Medulla oblongata (tissue), 1 donor: Measurements from ENCODE around the gene OLFML2B.

Source experiments
- DNase-seq: peaks from one replicate; pipeline ENCODE4 v3.0.0-alpha.2; 2015; ENCODE audit errors: extremely low spot score

OLFML2B gene

GRCh38 chr1:161981126-161981525 lies 42.5 kb downstream of the OLFML2B start:
- no peak for DNase-seq

- no peak for DNase-seq
These were observed 45.5 kb downstream of the OLFML2B start for GRCh38 chr1:161978011-161978790.

DNA sequence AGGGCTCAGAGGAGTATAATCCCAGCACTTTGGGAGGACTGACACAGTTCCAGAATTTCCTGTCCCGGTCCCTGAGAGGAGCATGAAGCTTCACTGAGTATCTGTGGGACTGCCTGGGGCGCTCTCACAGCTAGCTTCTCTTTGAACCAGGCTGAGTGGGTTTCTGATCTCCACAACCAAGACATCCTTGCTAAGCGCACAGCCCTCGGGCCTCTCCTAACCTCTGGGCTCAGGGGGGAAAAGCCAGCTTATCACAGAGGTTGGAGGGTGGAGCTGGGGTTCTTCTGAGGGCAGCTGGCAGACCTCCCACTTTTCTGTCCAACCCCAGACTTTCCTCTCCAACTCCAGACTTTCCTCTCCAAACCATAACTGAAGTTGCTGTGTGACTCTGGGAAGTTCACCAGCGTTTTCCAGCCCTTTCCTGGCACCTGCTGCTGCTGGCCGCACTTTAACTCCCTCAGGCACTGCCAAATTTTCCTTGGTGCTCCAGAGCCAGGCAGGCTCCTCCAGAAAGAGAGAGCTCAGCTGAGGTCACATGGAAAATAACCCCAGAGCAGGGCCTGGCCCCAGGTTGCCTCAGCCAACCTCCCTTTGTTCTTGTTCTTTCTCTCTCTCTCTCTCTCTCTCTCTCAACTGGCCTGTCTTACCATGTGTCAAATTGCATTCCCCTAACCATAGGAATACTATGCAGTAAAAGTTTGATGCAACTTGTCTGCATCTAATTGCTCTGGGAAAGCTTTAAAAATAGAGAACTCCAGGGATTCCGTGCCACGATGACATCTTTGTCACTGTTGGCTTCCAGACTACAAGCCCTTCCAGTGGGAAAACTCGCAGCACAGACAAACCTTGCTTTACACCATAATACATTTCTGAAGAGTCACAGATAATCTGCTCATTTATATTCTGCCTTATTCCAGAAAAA lies 49.5 kb downstream of the OLFML2B start:
- DNase-seq = peak; percentile 68

DNA sequence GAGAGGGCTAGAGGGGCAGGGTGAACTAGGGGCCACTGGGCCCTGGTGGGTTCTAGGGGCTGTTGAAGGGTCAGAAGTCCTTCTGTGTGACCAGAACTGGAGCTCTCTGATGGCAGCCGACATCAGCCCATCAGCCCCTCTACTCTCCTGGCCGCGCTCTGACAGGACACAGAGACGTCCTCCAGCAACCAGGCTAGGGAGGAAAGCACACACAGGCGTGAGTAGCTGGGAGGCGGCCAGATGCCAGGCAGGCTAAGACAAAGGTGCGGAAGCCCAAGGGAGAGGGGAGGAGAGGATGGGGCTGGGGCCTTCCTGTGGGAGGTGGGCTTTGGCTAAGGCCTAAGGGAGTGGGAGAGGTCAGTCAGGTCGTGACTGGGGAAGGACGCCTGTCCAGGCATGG lies 50.8 kb downstream of the OLFML2B start:
- DNase-seq = no peak

GRCh38 chr1:161970633-161971032 lies 53.0 kb downstream of the OLFML2B start:
- DNase-seq = no peak

- DNase-seq = no peak
These were observed 53.6 kb downstream of the OLFML2B start for GRCh38 chr1:161970036-161970435.

DNA sequence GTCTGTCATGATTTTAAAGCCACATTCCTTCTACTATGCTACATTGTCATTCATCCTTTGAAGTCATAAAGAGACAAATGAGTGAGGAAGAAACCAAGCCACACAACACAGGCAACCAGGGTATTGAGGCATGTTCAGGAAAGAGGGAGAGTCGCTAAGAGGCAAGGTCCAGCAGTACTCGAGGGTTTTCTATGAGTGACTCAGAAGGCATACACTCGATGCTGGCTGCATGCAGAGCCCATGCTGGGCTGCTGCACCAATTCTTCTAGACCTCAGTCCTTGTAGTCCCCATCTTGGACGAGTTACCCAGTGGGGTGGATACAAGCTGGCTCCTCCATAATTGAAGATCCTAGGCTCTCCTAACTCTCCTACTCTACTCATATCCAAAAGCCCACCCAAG lies 57.6 kb downstream of the OLFML2B start:
- no peak for DNase-seq

DNA sequence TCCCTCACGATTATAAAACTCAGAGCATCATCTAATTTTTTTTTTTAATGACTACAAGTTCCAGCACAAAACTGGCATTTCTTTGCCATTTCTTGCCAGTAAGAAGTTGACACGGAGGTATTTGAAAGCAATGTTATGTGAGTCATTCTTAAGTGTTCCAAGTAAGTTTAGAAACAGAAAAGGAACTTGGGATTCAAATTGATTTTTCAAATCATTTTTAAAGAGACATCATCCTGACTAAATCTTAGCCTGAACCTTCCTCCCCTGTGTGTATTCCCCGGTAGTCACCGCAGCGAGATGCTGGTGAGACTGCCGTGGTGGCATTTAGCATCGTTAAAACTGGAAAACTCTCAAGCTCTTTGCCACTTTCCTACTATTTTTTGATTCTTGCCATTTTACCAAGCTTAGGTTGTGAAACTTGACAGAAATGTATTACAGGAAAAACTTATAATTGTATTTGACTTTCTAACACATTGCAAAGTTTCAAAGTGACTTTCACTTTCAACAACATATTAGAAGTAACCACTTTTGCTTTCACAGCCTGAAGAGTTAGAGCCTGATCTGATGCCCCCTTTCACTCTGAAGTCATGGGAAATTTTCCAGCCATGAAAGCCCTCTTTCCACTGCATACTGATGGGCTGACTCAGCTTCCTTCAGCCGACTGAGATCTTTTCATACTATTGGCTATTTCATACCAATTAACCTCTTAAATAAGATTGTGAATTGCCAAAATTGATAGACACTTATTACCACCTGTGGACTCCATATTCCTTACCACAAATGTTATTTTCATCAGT lies 61.4 kb downstream of the OLFML2B start:
- peak; percentile 35 for DNase-seq

- DNase-seq = no peak
These were observed 65.2 kb downstream of the OLFML2B start for GRCh38 chr1:161958425-161958824.

DNA sequence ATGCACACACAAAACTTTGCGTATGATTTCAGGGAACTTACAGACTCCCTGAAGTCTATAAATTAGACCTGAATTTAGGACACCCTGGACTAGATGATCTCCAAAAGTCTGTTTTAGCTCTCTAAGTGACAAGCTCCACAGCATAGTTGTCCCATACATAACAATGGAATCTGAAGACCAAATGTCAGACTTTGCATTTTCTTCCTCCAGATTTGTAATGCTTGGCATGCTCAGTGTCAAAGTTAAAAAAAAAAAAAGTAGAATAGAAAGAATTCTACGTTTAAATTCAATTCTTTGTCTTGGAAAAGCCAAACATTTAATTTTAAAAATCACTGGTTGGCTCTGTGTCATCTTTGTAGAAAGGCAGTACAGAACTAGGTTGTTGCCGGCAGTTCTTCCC lies 66.7 kb downstream of the OLFML2B start:
- no peak for DNase-seq

GRCh38 chr1:161956097-161956496 lies 67.6 kb downstream of the OLFML2B start:
- DNase-seq = no peak

- DNase-seq = no peak
These were observed 68.1 kb downstream of the OLFML2B start for GRCh38 chr1:161955606-161956005.

DNA sequence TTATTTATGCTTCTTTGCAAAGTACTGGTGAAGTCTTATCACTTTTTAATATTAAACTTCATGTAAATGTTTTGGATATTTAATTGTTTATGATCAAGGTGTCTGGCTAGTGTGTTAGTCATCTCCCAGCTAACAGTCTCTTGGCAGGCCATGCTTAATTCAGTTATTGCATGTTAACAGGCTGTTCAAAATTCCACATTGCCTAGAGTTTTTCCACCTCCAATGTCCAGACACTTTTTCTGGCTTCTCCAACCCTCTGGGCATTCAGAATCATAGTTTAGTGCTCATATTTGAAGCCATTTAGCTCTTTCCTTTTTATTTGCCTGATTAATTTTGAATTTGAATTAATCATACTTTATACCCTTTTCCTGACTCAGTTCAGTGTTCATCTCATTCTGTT lies 69.2 kb downstream of the OLFML2B start:
- no peak for DNase-seq

- peak; percentile 48 for DNase-seq
These were observed 69.6 kb downstream of the OLFML2B start for GRCh38 chr1:161954050-161954449.

DNA sequence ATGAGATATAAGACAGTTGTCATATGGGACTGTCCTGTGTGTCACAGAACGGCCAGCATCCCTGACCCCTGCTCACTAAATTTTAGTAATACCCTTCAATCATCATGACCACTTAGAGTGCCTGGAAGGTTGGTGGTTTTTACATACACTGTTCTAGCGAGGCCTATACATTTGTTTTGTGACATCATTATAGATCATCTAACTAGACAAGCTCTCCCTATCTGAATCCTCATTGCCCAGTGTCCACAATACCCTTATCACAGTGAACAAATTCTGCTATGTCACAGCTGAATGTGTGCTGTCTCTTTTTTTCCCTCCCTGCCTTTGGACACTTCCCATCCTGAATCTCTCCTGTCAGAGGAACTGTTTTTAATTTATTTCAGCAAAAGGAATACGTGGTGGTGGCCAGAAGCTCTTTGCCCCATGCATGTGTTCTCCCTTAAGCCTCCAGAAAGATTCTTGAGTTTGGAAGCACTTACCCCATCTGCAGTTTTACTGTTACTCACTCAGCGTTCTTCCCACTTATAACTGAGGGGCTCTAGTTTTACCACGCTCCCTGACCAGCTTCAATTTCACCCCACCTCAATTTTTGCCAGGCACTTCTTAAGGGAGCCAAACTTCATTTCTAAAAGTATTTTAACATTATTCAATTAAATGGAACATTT lies 70.3 kb downstream of the OLFML2B start:
- DNase-seq = no peak

GRCh38 chr1:161952607-161953172 lies 71.0 kb downstream of the OLFML2B start:
- DNase-seq = no peak

DNA sequence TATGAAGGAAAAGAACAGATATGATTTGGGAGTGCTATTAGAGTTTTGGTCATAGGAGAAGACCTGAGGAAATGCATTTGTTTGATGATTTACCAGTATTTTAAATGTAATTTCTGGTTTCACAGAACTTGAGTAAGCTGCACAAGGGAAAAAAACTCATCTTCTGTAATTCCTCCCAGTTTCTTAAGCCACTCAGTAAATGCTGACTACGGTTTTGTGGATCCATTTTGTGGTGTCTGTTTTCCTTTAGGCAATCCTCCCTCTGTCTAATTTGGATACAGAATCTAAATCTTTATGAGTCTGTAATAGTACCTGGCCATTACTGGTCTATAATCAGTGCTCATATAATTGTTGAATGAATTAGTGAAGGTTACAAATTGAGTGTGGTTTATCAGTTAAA lies 72.0 kb downstream of the OLFML2B start:
- DNase-seq = no peak

GRCh38 chr1:161950377-161950776 lies 73.3 kb downstream of the OLFML2B start:
- no peak for DNase-seq

DNA sequence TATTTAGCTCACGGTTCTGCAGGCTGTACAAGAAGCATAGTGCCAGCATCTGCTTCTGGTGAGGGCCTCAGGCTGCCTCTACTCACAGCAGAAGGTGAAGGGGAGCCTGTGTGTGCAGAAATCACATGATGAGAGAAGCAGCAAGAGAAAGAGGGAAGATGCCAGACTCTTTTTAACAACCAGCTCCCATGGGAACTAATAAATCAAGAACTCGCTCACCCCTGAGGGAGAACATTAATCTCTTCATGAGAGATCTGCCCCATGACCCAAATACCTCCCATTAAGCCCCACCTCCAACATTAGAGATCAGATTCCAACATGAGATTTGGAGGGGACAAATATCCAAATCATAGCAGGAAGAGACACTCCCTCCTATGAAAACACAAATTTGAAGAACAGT lies 74.1 kb downstream of the OLFML2B start:
- no peak for DNase-seq

- DNase-seq = no peak
These were observed 75.2 kb downstream of the OLFML2B start for GRCh38 chr1:161948435-161948834.
